Measurements from ENCODE around the gene CDH13.

CDH13 gene

GRCh38 chr16:83802554-83803205 is 1175.9 kb downstream of the CDH13 start:
- DNase-seq (ENCODE audit: low read depth in 3 of 3): no peak

GRCh38 chr16:83803811-83804210 is 1177.0 kb downstream of the CDH13 start:
- no peak for DNase-seq (ENCODE audit: low read depth in 3 of 3)

- no peak for DNase-seq (ENCODE audit: low read depth in 3 of 3)
These were observed 1177.6 kb downstream of the CDH13 start for GRCh38 chr16:83804366-83804765.

DNA sequence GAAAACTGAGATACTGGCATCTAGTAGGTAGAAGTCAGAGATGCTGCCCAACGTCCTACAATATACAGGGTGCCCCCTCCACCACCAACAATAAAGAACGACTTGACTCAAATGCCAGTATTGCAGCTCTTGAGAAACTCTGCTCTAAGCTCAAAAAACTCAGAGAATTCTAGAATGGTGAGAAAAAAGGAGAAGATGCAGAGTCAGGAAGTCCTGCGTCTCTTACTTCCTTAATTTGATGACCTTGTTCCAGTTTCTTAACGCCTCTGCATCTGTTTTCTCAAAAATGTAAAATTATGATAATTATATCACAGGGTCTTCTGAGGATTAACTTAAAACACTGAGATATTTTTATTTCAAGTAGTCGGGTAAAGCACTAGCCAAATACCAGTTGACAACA is 1179.3 kb downstream of the CDH13 start:
- no peak for DNase-seq (ENCODE audit: low read depth in 3 of 3)

GRCh38 chr16:83806731-83807130 is 1180.0 kb downstream of the CDH13 start:
- no peak for DNase-seq (ENCODE audit: low read depth in 3 of 3)

DNA sequence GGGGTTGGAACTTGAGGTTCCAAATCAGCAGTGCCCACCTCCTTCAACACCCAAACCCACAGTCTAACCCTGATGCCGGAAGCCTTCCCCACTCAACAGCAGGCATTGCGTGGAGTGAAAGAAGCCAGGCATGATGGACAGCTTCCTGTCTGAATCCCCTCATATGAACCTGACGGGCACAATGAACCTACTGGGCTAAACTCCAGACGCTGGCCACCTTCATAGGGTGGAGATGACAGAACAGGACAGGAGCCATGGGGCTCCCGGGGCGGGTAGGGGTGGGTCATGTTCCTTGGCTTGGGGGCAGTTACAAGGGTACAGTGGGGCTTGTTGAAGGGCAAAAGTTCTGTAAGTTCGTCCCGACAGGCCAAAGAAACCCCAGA is 1180.5 kb downstream of the CDH13 start:
- DNase-seq (ENCODE audit: low read depth in 3 of 3): no peak

- peak; percentile 86 to 93 (median 89) for DNase-seq (ENCODE audit: low read depth in 3 of 3)
These were observed 1181.2 kb downstream of the CDH13 start, which contains the start of gene HSBP1 for GRCh38 chr16:83807710-83808572. Gene HSBP1 (plus strand): TSS chr16:83807978. CDS start chr16:83808077, 99 bp downstream.

GRCh38 chr16:83808573-83809014 is 1181.8 kb downstream of the CDH13 start:
- DNase-seq (ENCODE audit: low read depth in 3 of 3): no peak

- DNase-seq (ENCODE audit: low read depth in 3 of 3): no peak
These were observed 1182.3 kb downstream of the CDH13 start for GRCh38 chr16:83809092-83809491.

DNA sequence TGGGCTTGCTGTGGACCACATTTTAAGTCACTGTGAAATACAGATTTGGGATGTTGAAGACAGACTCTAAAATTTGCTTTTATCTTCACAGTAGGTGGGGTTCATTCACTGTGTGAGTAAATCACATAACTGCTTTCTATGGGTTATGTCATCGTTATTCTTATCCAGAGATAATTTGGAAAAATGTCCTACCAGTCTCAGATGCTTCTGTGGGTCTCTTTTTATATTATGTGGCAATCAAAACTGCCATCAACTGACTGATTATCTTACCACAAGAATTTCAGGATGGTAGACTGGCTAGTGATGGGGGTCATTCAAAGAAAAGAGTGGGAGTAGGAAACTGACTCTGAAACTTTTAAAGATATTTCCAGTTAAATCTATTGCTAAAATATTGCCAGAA is 1184.1 kb downstream of the CDH13 start:
- no peak for DNase-seq (ENCODE audit: low read depth in 3 of 3)

- no peak for DNase-seq (ENCODE audit: low read depth in 3 of 3)
These were observed 1187.3 kb downstream of the CDH13 start for GRCh38 chr16:83813823-83814658.

- no peak for DNase-seq (ENCODE audit: low read depth in 3 of 3)
These were observed 1187.9 kb downstream of the CDH13 start for GRCh38 chr16:83814659-83814985.

DNA sequence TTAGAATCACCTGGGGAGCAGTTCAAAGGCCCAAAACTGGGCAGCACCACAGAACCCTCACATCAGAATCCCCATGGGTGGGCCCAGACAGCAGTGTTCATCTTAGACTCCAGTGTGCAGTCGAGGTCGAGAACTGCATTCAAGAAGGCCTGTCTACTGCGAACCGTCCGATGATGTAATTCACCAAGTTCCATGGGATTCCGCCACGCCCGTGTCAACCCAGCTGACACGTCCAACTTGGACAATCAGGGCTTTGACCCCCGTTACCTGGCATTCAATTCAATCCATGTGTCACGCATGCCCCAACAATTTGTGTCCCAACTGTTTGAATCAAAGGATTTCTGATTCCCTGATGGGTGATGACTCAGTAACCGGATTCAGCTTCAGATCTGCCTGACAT is 1190.3 kb downstream of the CDH13 start:
- DNase-seq (ENCODE audit: low read depth in 3 of 3): no peak

DNA sequence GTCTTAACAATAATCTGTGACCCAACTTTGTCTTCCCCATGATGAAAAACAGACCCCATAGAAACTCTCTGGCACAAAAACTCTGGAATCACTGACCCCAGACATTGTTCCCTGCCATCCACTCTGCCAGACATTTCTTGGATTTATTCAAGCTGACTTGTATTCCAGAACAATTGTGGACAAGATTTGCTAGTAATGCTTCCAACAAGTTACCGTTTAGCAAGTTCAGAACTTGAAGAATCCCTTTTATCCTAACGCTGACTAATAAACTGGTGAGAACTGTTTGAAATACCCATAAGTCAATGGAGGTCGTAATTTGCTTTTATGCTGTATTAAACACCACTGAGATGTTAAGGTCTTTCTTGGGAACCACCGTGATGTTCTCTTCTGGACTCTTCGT is 1191.5 kb downstream of the CDH13 start:
- no peak for DNase-seq (ENCODE audit: low read depth in 3 of 3)

- no peak for DNase-seq (ENCODE audit: low read depth in 3 of 3)
These were observed 1192.6 kb downstream of the CDH13 start for GRCh38 chr16:83819361-83819760.

DNA sequence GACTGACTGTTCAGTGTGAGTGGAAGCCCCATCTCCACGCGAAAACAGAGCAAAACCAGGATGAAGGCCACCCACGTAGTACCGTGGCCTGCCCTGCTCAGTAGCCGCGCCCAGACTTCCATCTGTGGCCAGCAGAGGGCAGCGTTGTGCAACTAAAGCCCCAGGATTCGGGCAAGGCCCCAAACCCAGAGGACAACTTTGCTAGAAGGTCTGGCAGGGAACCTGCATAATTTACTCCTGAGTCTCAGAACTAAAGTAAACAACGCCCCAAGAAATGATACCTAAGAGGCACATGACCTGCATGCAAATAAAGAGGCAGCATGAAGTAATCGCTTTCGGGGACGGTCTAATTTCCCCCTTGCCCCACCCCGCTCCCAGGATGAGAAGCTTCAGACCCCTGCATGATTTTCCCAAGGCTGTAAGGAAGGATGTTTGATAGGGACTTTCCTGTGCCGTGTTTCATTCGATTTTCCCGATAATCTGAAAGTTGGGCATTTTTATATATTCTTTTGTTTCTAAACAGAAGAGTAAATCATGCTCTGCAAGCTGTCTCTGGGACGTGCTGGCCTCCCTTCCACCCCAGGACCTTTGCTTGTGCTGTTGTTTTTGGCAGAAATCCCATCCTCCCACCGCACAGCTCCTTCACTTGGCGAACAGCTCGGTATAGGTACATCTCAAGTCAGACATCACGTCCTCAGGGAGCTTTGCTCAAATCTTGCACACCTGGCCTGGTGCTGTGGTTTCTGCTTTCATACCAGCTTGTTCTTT is 1199.6 kb downstream of the CDH13 start:
- DNase-seq (ENCODE audit: low read depth in 3 of 3): peak; percentile 62 to 67 (median 63)

DNA sequence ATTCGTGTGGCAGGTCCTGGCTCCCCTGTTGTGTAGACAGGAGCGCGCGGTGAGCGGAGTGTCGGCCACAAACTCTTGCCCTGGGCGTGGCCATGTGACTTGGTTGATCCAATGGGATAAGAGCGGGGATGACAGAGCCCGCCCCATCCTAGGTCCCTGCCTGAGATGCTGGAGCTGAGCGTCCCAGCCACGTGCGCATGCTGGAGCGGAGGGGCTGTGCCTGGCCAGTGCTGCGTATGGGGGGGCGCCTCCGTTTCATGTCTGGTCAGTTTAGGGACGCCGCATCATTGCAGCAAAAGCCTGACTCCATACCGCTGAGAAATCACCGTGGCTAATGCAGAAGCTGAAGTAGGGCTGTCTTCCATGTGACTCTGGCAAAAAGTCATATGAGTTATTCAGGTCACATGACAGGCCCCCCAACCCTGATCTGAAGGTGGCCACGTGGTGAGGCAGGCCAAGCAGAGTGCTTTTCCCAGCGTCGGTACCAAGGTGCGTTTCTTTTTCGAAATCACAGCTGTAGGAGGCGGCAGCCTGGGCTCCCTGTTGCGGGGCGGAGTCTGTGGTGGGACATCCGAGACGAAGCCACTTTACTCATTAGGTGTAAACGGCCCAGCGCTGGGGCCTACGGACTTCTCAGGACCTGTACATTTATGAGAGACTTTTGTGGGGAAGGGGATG is 1203.5 kb downstream of the CDH13 start:
- DNase-seq (ENCODE audit: low read depth in 3 of 3): no peak

DNA sequence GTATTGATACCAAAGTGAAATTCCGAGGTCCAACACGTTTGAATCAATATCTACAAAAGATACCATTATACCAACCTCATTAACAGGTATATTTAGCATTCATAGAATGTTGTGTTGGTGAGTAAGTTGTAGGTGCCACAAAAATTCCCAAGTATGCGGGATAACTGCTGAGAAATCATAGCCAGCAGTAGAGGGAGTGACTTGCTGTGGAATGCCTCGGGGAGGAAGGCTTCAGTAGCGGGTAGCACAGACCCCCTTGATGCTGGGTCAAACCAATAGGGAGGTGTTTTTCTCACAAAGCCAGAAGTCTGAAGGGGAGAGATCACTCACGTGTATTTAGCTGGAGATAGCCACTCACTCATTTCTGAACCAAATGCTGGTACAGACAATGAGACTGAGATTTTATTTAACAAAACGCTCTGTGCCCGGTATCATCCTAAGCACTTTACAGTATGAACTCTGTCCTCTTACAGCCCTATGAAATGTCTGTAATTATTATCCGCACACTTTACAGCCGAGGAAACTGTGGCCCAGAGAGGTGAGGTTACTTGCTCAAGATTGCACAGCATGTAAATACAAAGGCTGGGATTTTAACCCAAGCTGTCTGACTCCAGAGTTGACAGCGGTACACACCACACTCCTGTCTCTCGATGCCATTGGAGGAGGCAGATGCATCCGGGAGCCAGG is 1204.1 kb downstream of the CDH13 start:
- DNase-seq (ENCODE audit: low read depth in 3 of 3): no peak

- DNase-seq (ENCODE audit: low read depth in 3 of 3): no peak
These were observed 1204.8 kb downstream of the CDH13 start for GRCh38 chr16:83831456-83831987.

- no peak for DNase-seq (ENCODE audit: low read depth in 3 of 3)
These were observed 1207.2 kb downstream of the CDH13 start for GRCh38 chr16:83833921-83834320.
